GM18499 (cell line): ENCODE results near the gene EXOC6.

Experiments used
- ATAC-seq: cut with Tn5 transposase; IDR thresholded peaks from one replicate; pipeline ENCODE4 v1.9.1; 2021; ENCODE audit warnings: moderate number of reproducible peaks; ENCODE audit not compliant: insufficient read depth, unreplicated experiment

EXOC6 gene

DNA sequence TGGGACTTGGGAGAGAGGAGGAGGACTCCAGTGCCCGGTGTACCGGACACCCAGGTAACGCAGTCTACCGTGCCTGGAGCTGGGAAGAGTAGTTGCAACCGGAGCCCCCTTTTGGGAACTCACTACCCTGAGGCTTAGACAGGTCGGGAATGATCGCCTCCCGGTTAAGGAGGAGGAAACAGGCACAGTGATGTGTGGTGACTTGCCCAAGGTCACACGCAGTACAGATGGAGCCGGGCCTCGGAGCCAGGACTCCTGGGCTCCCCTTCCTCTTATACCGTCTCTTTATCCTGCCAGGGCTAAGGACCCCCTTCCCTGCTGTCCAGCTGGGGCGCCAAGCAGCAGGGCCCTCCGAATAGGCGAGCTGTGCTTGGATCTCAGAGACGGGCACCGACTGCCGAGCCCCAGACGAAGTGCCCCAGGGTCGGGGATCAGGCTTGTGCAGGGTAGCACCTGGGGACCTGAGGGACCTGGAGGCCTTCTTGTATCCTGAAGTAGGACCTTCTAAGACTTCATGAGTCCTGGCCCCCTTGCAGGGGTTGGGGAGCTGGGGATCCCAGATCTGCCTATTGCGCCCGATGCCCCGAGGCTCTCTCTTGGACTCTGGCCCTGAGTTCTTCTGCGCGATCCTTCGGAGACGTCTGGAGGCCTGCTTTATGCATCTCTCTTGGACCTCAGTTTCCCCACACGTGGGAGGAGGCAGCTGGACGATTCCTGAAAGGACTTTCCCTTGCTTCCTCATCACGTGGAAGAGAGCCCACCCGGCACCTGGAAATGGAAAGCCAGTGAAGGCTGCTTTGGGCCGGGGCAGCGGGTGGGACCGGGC, 224.6 kb downstream of the EXOC6 start:
- ATAC-seq = no peak

DNA sequence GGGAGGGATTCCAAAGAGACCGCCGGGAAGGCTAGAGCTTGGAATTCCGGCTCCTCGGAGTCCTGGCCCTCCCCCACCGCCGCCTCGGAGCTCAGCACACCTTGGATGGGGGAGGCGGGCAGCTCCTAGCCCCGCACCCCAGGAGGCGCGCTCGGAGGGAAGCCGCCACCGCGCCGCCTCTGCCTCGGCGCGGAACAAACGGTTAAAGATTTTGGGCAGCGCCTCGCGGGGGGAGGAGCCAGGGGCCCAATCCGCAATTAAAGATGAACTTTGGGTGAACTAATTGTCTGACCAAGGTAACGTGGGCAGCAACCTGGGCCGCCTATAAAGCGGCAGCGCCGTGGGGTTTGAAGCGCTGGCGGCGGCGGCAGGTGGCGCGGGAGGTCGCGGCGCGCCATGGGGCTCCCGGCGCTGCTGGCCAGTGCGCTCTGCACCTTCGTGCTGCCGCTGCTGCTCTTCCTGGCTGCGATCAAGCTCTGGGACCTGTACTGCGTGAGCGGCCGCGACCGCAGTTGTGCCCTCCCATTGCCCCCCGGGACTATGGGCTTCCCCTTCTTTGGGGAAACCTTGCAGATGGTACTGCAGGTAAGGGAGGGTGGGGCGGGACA, 225.3 kb downstream of the EXOC6 start, which contains the start of gene CYP26A1:
Gene CYP26A1 (plus strand): TSS at position 355 of the 608 bp plus-strand sequence. CDS start 42 bp downstream, at position 397.
- ATAC-seq = no peak

- ATAC-seq = no peak
Measured at GRCh38 chr10:93074147-93074596, 225.9 kb downstream of the EXOC6 start.

- no peak for ATAC-seq
Measured at GRCh38 chr10:93074597-93075368, 226.5 kb downstream of the EXOC6 start.

DNA sequence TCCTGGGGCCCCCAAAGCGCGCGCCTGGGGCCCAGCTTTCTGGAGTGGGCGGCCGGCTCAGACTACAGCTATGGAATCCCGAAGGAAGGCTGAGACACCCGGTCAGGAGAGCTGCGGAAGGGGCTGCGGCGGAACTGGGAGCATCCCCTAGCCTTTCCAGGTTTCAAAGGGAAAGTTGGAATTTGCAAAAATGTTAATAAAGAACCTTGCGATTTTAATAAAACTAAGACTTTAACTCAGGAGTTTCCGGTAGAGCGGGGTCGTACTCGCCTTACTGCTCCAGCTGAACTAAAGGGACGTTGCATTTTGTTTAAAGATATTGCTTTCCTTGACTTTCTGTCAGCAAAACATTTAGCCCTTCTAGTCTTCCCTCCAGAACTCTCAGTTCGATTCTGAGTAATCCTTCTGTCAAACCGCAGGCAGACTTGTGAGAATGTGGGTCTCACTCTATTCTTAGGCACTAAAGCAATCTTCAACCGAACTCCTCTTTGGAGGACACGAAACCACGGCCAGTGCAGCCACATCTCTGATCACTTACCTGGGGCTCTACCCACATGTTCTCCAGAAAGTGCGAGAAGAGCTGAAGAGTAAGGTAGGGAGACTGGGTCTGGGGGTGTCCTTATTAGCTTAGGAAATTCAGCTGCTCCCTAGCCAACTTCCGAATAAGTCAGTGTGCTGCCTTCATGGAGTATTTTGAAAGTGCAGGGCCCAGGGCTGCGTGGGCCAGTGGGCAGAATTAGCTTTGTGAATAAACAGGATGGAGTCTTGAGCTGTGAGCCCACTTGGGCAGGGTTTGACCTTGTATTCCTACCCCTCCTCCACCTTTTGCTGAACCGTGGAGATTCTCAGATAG, 227.3 kb downstream of the EXOC6 start:
- no peak for ATAC-seq

DNA sequence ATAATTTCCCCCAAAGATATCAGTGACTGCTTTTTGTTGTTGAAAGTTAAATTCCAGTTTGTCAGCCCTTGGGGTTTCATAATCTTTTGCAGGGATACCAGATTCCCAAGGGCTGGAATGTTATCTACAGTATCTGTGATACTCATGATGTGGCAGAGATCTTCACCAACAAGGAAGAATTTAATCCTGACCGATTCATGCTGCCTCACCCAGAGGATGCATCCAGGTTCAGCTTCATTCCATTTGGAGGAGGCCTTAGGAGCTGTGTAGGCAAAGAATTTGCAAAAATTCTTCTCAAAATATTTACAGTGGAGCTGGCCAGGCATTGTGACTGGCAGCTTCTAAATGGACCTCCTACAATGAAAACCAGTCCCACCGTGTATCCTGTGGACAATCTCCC, 228.6 kb downstream of the EXOC6 start:
- ATAC-seq = no peak

DNA sequence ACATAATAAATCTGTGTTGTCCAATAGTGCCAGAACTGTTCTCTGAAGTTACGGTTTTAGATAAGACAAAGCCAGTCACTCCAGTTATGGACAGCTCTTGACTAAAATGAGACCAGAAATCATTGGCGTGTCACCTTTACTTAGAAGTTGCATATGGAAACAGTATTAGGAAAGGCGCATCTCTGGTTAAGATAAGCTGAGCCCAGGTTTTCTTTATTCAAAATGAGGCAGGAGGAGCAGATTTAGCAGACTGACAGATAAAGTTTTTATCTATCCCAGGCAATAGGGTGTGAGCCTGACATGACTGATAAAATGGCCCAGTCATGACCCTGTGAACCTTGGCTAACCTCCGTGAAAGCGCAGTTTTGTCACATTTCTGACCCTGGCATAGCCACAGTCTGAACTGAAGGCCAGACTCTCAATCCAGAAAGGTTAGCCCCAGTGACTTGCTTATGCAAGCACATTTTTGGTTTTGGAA, 229.6 kb downstream of the EXOC6 start:
- no peak for ATAC-seq

- no peak for ATAC-seq
Measured at GRCh38 chr10:93079663-93080349, 231.5 kb downstream of the EXOC6 start.

DNA sequence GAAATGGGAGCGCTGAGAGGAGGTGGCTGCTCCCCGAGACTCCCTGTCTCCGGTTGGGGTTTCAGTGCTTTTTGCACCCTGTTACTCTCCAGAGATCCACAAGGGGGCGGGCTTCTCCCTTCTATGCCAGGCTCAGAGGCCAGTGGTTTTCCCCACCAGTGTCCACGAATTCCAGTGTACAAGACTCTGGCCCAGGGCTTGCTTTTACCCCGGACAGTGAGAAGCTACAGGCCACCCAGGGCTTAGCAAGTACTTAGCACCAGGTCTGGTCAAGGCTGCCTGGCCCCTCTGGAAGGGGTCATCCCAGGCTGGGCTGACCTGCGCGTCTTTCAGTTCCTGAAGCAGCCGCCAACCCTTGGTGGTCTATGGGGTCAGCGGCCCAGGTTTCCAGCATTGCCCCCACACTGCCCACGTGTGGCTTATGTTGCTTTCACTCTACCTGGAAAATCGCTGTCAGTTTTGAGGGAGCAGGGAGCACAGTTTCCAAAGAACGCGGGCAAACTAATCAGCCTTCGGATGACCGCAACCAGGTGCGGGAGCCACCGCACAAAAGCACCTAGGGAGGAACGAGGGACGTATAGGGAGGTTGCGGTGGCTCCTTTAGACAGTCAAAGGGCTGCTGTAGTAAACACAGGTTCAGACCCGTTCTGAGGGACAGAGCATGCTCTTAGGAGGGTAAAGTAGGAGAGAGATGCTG, 232.2 kb downstream of the EXOC6 start:
- no peak for ATAC-seq

GRCh38 chr10:93081318-93081717, 233.0 kb downstream of the EXOC6 start:
- ATAC-seq = no peak

DNA sequence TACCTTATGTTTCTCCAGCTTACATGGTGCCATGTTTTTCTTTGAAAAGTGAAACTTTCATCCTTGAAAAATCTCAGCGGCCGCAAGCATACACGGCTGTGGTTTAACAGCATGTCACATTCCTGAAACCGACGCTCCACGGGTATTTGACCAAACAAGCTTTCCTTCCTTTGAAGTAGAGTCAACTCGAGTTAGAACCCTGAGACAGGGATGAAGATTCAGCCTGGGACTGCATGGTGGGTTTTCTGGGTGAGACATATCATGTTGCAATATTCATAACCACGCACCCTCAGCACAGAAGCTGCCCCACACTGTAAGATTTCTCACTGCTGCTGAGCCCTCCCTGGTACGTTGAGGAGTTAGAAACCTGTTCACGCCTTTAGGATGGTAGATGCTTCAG, 233.5 kb downstream of the EXOC6 start:
- ATAC-seq = no peak

DNA sequence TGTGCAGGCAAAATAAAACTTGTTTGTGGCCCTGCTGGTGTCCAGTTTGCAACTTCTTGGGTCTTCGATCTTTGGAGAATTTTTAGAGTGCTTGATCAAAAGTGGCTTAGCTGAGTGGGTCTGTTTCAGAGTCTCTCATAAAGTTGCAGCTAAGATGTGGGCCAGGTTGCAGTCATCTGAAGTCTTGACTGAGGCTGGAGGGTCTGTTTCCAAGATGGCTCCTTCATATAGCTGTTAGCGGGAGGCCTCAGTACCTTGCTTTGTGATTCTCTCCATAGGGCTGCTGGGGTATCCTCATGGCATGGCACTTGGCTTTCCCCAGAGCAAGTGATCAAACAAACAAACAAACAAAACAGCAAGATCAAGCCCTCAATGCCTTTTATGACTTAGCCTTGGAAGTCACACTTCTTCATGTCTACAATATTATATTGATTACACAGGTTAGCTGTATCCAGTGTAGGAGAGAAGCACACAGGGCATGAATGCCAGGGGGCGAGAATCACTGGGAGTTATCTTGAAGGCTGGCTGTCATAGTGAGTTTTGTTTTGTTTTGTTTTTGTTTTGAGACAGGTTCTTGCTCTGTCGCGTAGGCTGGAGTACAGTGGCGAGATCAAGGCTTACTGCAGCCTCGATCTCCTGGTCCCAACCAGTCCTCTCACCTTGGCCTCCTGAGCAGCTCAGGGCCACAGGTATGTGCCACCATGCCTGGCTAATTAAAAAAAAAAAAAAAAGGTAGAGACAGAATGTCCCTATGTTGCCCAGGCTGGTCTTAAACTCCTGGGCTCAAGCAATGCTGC, 235.6 kb downstream of the EXOC6 start:
- ATAC-seq = no peak

DNA sequence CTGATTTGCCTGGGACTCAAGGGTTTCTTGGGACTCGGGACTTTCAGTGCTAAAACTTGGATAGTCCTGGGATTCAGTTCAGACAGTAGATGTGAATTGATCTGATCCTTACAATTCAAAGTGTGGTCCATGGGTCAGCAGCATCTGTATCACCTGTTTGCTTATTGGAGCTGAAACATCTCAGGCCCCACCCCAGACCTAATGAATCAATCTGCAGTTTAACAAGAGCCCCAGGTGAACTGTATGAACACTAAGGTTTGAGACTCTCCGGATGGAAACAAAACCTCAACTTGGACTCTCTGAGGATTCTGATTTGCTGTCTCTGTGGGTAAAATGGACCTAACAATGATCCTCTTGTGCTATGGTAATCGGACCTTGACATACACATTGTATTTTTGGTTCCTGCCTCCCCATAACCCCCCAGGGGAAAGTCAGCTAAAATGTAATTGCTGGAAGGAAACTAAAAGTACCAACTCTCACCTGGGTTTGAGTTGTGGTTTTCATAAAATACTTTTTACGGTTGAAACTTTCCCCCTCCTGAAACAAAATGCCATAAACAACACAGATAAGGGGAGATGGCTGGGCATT, 237.0 kb downstream of the EXOC6 start:
- no peak for ATAC-seq

- no peak for ATAC-seq
Measured at GRCh38 chr10:93086289-93086688, 238.0 kb downstream of the EXOC6 start.

GRCh38 chr10:93087846-93088245, 239.5 kb downstream of the EXOC6 start:
- ATAC-seq = no peak

DNA sequence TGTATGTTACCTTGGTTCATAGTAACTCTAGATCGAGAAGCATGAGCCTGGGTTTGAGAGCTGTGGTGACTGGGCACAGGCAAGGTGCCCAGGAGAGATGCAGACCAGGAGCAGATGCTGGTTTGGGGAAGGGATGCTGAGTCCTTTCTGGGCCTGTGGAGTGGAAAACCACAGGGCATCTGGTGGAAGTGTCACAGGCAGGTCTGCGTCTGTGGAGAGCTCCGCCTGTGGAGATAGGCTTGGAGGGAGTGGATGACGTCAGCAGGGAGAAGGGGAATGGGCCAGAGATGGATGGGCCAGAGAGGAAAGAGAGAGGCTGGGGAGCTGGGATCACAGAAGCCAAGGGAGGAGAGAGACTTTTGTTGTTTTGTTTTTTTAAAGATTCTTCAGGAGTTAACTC, 240.1 kb downstream of the EXOC6 start:
- no peak for ATAC-seq

DNA sequence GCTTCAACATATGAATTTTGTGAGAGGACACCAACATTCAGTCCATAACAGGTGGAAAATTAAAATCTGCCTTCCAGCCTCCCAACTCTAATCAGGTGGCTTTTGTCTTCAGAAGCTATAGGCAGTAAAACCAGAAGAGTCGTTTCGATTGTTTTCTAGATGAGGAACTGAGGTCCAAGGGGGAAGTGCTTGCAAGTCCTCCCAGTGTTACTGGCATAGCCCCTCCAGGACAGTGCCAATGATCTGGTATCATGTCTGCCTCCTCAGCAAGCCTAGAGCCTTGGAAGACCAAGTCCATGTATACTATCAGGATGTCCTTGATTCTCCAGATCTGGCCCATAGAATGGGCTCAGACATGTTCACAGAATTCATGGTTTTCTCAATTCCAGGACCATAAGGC, 242.3 kb downstream of the EXOC6 start:
- ATAC-seq = no peak

DNA sequence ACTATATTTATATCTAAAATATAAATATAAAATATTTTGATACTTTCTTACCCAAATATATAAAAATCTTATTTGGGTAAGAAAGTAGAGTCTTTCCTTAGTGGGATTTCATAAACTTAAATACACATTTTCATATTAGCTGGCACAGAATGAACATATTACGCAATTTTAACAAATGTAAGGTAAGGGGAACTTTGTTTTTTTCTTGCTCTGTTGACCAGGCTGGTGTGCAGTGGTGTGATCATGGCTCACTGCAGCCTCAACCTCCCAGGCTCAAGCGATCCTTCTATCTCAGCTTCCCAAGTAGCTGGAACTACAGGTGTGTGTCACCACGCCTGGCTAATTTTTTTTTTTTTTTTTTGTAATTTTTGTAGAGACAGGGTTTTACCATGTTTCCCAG, 243.6 kb downstream of the EXOC6 start:
- no peak for ATAC-seq
